ENCODE data around the gene DCC.

DCC gene

GRCh38 chr18:52723550-52723970, 383.6 kb downstream of the DCC start:
- no peak for TF ChIP-seq CTCF (conservative IDR thresholded peaks at IDR 0.05)
- no peak overlapping the region for H3K27ac ChIP-seq

GRCh38 chr18:52730972-52731619, 391.1 kb downstream of the DCC start:
- no peak overlapping the region for H3K27ac ChIP-seq
- no peak for TF ChIP-seq CTCF (conservative IDR thresholded peaks at IDR 0.05)

DNA sequence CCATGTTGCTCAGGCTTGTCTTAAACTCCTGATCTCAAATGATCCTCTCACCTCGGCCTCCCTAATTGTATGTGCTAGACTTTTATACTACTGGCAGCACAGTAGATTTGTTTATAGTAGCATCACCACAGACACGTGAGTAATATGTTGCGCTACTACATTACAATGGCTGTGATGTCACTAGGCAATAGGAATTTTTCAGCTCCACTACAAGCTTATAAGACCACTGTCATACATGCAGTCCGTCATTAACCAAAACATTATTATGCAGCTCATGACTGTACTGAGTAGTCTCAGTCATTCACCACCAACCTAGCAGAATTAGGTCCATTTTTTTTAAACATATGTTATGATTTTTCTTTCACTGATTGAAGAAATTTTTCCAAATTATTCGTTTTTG, 398.9 kb downstream of the DCC start:
- H3K27ac ChIP-seq: no peak overlapping the region
- no peak for TF ChIP-seq CTCF (conservative IDR thresholded peaks at IDR 0.05)

GRCh38 chr18:52746986-52747385, 407.0 kb downstream of the DCC start:
- no peak overlapping the region for H3K27ac ChIP-seq
- no peak for TF ChIP-seq CTCF (conservative IDR thresholded peaks at IDR 0.05)

- no peak overlapping the region for H3K27ac ChIP-seq
- TF ChIP-seq CTCF (conservative IDR thresholded peaks at IDR 0.05): no peak
Observed at GRCh38 chr18:52747869-52748268, 407.9 kb downstream of the DCC start.

DNA sequence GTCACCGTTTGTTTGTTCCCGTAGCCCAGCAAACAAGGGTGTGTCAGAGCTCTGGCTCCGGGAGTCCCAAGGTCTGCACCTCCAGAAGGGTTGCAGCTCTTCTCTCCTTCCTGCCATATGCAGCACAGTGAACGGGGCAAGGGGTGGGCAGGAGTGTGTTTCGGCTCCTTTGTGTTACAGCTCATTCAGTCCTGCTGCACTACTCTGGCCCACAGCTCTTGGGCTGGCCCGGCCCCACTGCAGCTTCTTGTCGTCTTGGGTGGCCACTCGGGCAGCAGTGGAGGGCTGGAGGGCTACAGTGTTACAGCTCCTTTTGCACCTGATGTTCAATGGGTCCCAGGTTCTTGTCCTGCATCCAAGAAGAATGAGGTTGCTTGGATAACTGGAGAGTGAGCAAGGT, 408.3 kb downstream of the DCC start:
- H3K27ac ChIP-seq: no peak overlapping the region
- no peak for TF ChIP-seq CTCF (conservative IDR thresholded peaks at IDR 0.05)

DNA sequence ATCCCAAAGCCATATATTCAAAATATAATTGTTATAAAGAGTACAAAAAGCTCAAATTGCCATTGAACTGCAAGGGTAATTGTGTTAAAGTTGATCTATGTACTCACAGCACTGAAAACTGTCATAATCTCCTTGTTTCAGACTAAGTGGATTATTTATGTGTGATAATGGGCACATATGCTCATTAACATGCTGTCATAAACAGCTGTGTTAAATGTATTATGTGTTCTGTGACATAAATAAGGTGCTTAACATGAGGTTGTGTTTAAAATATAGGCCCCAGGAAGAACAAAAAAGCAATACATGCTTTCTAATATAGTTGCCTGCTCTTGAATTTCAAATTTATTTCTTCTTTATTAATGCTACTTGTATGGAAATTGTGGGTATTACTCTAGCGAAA, 409.5 kb downstream of the DCC start:
- H3K27ac ChIP-seq: no peak overlapping the region
- TF ChIP-seq CTCF (conservative IDR thresholded peaks at IDR 0.05): no peak
